GM21447 (cell line): Measurements from ENCODE around the gene FSTL1.

ENCODE experiments used
- ATAC-seq: cut with Tn5 transposase; IDR thresholded peaks from one replicate; pipeline ENCODE4 v1.9.1; 2021; ENCODE audit not compliant: unreplicated experiment

The FSTL1 gene, protein sequence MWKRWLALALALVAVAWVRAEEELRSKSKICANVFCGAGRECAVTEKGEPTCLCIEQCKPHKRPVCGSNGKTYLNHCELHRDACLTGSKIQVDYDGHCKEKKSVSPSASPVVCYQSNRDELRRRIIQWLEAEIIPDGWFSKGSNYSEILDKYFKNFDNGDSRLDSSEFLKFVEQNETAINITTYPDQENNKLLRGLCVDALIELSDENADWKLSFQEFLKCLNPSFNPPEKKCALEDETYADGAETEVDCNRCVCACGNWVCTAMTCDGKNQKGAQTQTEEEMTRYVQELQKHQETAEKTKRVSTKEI

DNA sequence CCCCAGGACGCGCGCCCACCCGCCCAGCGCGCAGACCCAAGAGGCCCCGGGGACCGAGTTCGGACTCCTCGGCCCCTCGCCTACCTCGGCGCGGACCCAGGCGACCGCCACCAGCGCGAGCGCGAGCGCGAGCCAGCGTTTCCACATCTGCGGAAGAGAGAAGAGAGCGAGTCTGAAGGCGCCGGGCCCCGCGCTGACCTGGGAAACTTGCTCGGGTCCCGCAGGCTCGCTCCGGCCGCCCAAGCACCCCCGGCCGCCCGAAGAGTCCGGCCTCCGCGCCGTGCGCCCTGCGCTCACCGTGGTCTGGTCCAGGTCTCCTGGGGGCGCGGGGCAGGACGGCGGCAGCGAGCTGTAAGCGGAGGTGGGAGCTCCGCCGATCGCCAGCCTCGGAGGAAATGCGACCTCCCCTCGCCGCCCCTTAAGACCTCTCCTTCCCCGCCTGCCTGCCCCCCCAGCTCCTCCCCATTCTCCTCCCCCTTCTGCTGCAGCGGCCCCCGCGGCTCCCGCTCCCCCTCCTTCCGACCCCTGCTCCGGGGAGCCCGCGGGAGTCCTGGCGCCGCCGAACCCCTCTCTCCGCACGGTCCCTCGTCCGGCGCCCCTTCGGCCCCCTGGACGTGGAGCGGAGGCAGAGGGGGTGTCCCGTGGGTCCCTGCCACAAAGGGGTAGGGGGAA, at the start of gene FSTL1:
FSTL1 (minus strand) TSS at position 393 of the 672 bp plus-strand sequence; CDS start at position 147, 246 bp downstream.
- no peak for ATAC-seq

DNA sequence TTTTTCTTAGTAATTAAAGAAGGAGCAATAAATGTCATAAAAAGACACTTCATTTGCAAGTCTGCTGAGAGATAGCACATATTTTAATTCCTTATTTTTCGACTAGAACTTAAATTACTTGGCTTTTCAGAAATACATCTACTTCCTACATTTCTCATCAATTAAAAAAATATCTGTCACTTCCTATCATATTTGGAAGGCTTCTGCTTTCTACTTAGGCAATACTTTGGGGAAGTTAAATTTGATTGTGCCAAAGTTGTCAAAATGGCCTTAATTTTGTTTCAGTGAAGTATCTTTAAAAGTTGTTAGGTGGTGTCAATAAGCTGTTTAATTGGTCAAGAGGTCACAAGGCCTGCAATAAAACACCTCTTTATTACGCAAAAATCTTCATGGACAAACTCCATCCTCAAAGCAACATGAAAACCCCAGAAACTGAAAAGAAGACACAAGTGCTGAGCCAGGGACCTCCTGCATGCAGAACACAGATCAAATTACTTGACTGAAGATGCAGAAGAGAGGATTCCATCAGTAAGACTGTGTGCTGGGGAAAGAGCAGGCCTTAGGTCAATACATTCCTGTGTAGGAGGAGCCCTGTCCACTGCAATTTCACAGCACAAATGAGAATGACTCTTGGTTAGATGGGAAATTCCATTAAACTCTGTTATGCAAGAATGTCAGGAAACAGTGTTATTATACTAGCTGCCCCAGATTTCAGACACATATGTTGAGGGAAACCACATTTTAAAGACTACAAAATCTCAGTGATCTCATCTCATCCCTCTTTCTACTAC, 48.0 kb upstream of the FSTL1 start:
- ATAC-seq: no peak

DNA sequence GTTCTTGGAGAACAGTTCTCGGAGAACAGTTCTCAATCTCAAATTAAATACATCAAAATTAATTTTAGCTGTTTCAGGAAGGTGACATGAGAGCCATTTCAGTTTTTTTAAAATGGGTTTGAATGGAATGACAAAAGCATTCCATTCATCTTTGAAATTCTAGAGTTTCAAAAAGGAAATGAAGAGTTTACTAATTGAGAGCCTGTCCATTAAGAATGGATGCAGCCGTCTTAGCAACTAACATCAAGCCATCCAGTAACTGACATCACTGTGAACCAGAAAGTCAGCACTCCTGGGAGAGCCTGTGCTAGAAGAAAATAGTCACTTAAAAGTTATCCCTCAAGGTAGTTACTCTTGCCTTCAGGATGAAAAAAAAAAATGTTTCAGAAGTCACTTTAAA, 47.0 kb upstream of the FSTL1 start:
- no peak for ATAC-seq

DNA sequence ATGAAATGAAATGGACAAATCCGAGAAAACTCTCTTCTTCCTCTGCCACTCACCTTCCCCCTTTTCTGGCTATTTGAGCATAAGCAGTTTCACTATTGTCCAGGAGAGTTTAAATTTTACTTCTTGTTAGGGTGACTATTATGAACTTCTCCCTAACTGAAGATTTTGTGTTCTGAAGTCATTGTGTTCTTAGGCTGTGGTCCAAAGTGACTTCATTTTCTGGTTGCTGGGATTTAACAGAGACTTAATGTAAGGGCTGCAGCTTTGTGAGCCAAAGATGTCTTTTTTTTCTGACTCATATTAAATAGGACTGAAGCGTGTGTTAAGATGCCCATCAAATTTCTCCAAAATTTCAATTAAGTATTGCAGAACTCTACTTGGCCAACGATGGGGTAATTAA, 46.5 kb upstream of the FSTL1 start:
- no peak for ATAC-seq

DNA sequence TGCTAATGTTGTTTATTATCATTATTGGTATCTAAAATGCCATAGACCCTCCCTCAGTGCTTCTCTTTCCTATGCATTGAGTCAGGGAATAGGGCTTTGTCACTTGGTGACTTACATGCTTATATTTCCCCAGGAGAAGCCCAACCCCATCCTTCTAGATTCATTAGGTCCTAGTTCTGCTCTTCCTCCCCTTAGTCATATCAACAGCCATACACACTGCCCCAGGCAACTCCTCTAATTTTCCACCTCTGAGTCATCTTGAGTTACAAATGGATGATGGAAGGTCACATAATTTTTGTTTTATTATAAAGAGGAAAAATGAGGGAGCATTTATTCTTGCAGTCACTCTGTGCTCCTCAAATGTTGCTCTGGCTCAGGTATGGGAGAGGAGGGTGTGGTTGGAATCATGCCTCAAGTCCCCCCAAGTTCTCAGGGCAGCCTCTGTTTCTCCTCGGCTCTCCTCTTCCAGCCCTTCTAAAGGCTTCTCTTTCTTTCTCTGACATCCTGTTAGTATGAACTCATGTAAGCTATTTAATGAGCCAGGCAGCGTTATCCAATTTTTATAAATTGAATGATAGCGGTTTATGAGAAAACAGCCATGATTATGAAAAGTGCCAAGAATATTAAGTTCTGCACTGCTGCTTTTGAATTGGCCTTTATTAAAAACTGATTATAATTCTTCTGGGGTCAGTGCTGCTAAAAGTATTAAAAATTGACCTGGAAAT, 45.6 kb upstream of the FSTL1 start:
- no peak for ATAC-seq

DNA sequence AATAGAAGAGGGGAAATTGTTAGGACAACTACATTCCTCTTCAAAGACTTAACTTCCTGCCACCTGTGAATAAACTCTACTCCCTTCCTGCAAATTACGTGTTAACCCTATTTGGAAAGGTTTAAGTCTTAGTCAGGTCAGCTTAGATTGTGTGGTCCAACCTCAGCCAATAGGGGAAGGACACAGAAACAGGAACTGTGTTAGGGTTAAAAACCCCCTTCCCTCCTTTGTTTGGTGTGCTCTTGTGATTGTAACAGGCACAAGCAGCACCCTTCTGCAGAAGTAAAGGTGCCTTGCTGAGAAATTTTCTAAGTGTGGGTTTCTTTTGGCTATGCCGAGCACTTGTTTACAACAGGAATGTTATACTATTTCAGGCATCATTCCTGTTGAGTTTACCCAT, 45.0 kb upstream of the FSTL1 start:
- ATAC-seq: no peak

DNA sequence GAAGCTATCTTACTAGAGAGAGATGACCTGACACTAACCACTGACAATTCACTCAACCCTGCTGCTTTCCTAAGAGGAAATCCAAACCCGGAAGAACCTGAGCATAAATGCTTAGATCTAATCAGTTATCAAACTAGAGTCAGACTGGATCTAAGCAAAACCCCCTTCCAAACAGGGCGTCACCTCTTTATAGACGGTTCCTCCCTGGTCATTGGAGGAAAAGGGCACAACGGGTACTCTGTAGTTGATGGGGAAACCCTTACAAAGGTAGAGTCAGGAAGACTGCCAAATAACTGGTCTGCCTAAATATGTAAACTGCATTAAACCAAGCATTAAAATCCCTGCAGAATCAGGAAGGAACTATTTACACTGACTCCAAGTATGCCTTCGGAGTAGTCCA, 41.3 kb upstream of the FSTL1 start:
- no peak for ATAC-seq

DNA sequence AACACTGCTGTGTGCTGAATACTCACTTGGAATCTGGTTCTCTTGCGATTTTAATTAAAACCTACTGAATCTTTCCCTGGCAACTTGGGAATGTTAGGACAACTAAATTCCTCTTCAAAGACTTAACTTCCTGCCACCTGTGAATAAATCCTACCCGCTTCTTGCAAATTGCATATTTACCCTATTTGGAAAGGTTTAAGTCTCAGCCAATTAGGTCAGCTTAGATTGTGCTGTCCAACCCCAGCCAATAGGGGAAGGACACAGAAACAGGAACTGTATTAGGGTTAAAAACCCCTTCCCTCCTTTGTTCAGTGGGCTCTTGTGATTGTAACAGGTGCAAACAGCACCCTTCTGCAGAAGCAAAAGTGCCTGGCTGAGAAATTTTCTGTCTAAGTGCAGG, 38.6 kb upstream of the FSTL1 start:
- ATAC-seq: no peak

DNA sequence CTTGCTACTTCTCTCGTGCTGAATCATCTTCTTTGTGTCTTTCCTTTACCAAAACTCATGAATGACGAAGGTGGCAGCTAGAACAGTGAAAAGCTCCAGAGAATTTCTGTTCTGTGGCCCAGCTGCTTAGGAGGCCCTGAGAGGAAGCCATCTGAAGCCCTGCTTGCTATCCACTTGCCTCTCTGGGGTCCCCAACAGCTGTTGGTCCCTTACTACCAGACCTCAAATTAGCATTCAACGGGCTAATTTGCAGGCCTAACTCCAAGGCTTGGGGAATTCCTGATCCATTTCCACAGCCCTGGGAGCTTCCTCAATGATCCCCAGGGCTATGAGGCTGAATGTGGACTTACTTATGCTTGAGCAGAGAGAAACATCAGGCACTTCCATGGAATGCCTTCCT, 37.5 kb upstream of the FSTL1 start:
- no peak for ATAC-seq

DNA sequence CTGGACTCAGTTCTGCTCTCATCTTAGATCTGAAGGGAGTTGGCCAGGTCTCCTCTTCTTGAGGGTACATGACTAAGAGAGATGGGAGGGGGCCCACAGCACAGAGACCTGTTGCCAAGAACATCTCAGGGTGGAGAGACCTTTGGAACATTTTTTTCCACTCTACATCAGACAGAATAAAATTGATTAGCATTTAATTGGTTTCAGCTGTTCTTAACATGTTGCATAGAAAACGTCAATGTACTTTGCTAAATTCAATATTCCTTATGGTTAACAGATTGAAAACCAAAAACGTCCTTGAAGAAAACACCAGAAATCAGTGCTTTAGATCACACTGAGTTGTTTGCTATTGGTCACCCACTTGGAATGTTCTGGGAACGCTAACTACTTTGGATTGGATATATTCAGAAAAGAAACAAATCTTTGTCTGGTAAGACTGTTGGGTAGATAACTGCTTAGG, 36.4 kb upstream of the FSTL1 start:
- ATAC-seq: no peak

DNA sequence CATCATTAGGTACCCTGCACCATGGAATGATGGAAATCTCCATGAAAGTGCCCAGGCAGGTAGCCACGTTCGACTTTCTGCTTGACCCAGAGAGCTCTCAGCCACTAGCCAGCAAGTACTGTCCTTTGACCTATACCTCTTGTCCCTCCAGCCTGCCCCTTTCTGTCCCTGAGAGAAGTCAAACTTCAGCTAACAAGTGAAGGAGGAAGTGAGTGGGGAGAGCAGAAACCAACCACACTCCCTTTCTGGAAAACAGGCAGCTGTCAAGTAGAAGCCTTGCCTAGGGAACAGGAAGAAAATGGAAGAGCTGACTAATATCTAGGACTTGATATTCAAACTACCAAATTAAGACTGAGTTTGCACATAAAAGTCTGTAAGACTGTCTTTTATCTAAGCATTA, 30.3 kb upstream of the FSTL1 start:
- no peak for ATAC-seq

DNA sequence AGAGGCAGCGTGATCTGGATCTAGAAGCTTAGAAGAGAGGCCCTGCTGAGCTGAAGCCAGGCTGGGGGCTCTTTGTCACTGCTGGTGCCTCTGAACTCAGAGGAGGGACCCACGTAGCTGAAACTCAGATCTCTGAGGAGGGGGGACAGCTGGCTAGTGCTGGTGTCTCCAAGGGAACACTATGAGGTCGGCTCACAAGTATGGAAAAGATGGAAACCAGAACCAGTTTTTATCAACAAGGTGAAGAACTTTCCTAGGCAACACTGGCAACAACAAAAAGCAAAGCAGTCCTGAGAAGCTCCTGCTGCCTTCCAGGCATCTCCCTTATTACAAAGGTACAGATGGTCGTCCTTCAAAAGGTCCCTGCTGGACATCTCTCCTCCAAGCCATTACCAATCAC, 27.0 kb upstream of the FSTL1 start:
- ATAC-seq: no peak

DNA sequence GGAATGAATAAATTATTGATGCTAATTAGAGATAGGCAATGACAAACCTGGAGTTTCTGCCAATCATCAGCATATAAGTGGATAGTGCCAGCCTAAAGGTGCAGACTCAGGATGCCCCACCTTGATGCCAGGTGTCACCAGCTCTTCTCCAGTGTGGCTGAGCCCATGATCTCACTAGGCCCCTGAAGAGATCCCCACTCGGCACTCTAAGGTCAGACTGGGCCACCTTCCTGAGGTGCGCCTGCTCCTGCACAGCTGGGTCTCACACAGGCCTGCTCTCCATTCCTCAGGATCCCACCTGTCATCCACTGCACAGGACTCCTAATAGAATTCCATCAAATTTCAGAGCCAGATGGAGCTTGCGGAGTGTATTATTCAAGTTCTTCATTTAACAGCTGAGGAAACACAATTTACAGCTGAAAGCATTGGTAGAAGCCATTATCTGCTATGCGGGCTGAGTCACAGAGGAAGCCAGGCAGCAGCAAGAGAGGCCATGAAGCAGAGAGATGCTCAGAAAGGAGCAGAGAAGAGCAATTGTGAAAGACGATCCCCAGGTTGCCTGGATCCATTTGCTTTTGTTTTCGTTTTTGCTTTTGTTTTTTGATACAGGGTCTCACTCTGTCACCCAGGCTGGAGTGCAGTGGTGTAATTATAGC, 25.1 kb upstream of the FSTL1 start:
- ATAC-seq: no peak

DNA sequence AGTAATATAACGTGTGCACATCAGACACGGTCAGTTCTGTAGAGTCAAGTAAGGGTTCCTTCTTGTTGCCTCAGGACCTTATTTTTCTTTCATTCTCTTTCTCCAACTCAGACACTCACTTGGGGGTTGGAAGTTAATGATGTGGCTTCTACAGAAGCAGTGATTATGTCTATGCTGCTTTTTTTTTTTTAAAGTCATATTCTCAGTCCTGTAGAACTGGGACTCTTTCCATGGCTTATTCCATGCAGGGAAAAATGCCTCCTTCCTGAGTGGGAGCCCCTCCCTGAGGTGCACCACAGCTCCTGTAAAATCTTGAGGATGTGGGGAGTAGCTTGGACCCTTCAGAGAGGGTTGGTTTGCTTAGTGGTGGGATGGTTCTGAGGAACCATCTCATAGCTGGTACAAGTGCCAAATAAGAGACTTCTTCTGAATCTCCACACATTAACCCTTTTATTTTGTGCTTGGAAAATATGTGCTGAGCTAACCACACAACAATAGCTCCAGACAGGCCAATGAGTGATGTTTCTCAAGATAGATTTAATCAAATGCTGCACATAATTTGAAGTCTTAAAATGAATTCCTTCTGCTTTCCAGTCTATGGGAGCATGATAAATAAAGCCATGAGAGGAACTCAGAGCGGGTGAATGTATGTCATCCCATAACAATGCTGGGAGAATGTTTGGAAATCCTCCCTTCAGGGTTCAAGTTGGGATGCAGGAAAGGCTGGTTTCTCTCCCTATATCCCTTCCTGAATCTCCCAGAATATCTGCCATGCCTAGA, 23.3 kb upstream of the FSTL1 start:
- ATAC-seq: no peak

DNA sequence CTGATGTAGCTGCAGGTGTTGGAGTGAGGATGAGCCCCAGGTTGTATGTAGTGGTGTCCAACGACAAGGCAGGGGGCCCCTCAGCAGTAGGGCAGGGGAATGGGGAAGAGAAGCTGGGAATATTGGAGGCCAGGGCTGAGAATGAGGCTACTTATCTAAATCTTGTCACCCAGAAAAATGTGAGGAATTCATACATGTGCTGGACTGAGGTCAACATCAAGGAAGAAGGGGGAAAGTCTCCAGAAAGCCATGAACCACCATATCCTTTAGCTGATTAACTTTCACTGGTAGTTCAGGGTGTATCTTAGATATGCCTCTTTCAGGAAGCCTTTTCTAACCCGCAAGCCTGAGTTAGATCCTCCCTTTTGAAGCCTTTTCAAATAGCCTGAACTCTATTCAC, 22.6 kb upstream of the FSTL1 start:
- no peak for ATAC-seq

DNA sequence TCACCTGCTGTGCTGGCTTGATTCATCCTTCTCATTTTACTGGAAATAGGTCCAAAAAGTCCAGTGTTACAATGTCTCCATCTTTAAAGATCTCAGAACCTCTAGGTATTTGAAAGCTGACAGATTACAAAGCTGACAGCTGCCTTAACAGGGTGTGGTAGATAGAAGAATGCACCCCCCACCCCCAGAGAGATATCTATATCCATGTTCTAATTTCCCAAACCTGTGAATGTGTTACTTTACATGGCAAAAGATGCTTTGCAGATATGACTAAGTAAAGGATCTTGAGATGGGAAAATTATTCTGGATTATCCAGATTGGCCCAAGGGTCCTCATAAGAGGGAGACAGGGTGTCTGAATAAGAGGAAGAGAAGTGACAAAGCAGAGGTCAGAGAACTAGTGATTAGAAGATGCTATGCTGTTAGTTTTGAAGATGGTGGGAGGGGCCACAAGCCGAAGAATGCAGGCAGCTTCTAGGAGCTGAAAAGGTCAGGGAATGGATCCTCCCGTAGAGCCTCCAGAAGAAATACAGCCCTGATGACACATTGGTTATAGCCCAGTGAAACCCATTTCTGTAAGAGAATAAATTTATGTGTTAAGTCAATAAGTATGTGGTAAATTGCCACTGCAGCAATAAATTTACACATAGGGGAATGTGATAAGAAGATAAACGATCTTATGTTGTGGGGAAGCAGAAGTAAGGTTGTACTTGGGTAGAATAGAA, 21.5 kb upstream of the FSTL1 start:
- no peak for ATAC-seq

DNA sequence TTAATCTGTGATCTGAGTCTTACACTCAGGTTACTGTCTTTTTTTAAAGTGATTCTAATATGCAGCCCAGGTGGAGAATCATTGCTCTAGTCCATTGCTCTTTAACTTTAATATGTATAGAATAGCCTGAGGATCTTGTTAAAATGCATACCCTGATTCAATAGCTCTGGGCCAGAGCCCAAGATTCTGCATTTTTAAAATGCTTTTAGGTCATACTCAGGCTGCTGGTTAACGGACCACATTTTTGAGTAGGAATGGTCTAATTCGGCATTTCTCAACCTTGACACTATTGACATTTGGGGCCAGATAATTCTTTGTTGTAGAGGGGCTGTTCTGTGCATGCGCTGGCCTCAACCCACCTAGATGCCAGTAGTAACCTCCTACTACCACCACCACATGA, 20.9 kb upstream of the FSTL1 start:
- ATAC-seq: no peak

DNA sequence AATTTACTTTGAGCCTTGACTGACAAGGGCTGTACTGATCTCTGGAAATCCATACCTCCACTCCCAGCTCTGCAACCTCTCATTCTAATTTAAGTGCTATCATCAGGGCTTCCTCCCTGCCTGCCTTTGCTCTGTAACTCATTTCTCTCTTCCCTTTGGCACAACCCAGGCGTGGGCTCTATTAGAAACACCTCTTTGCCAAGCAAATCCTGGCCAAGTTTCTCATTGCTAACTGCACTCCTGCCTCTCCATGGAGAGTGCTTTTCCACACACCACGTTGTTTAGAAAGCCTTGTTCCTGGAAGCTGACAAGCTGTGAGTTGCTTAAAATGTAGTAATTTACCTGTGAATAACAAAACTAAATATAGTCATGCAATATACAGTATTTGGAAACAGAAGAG, 20.1 kb upstream of the FSTL1 start:
- ATAC-seq: no peak

DNA sequence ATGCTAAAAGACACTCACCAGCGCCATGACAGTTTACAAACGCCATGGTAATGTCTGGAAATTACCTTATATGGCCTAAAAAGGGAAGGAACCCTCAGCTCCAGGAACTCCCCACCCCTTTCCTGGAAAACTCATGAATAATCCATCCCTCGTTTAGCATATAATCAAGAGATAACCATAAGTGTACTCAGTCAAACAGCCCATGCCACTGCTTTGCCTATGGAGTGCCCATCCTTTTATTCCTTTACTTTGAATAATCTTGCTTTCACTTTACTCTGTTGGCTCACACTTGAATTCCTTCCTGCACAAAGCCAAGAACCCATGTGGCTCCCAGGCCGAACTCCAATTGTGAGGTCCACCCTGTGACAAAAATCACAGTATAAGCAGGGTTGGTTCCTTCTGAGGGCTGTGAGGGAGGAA, 19.1 kb upstream of the FSTL1 start:
- ATAC-seq: no peak
